NCI-H128 (cell line): Measurements from ENCODE around the gene TAF11.
"Not testable (repeated sequence)": the region's sequence is repeated elsewhere in the genome, so short reads cannot be mapped to it uniquely, and the experiment has no call there.

Experiments used
- DNase-seq: peaks from one replicate; lab custom pipeline; 2025; ENCODE audit not compliant: unreplicated experiment; lab: John Stamatoyannopoulos, UW

The TAF11 gene

DNA sequence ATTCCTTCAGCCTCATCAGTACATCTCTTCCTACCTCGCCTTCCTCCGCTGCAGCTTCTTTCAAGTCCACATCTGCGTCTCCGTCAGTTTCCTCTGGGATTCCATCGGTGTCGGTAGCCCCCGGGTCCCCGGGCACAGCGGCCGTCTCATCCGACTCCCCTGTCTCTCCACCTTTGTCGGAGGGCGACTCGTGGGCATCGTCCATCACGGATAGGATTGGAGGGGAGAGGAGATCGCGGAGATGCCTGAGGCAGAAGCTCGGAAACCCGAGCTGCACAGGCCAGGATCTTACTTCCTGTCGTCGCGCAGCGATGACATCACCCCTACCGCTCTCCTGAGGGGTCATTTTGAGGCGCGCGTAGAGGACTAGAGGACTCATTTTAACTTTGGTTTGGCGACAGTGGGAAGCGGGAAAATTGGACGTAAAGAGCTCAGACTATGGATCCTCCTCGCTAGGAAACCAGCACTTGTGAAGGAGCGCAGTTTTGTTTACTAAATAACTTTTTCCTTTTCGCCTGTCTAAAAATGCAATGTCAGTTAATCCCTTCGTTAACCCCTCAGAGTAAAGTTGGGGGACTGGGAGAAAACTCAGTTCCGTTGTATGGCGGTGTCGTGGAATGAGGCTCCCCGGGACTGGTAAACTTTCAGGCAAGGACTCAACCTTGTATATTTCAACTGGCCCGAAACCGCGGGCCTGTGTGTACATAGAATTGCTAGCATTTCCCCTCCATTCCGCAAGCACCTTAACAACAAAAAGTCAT, at the start of gene TAF11:
TSS of gene TAF11 (minus strand) at position 290 of the 761 bp plus-strand sequence. CDS start at position 205, 85 bp downstream.
- DNase-seq: peak; percentile 83

GRCh38 chr6:34934516-34934915, 46.7 kb upstream of the TAF11 start:
- no peak for DNase-seq

DNA sequence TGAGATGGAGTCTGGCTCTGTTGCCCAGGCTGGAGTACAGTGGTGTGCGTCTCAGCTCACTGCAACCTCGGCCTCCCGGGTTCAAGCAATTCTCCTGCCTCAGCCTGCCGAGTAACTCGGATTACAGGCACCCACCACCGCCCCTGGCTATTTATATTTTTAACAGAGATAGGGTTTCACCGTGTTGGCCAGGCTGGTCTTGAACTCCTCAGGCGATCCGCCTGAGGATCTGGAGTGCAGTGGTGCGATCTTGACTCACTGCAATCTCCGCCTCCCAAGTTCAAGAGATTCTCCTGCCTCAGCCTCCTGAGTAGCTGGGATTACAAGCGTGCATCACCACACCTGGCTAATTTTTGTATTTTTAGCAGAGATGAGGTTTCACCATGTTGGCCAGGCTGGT, 44.4 kb upstream of the TAF11 start:
- not testable (repeated sequence) for DNase-seq

DNA sequence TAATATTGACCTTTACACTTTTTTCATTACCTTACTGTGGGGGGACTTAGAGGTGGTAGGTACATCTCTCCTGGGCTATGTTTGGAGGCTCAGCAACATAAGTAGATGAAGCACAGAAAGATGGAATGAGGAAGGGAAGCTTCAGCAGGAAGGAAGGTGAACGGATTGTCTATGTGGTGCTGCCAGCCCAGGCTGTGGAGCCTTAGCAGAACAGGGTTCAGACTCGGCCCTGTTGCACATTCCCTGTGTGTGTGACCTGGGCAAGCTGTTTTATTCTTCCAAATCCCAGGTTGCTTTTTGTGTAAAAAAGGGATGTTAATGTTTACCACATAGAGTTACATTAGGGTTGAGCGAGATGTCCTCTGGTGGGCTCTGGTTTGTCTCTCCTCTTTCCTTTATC, 42.4 kb upstream of the TAF11 start:
- DNase-seq: no peak

GRCh38 chr6:34929241-34929978, 41.6 kb upstream of the TAF11 start:
- no peak for DNase-seq

DNA sequence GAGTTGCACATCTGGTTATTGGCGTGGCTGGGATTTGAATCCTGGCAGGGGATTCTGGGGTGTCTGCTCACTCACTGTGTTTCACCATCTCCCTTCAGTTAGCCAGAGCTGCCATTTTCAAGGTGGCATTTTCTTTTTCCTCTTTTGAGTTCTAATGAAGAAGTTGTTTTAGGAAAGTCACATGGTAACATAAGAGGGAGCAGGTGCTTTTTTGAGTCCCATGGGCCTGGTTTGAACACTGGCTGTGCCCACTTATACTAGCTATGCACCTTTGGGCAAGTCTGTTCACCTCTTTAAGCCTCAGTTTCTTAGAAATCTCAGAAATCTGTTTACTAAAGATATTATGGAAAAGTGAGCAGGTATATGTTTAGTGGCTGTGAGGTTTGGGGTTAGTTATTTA, 40.9 kb upstream of the TAF11 start:
- no peak for DNase-seq

- no peak for DNase-seq
Measured at GRCh38 chr6:34928220-34928619, 40.4 kb upstream of the TAF11 start.

DNA sequence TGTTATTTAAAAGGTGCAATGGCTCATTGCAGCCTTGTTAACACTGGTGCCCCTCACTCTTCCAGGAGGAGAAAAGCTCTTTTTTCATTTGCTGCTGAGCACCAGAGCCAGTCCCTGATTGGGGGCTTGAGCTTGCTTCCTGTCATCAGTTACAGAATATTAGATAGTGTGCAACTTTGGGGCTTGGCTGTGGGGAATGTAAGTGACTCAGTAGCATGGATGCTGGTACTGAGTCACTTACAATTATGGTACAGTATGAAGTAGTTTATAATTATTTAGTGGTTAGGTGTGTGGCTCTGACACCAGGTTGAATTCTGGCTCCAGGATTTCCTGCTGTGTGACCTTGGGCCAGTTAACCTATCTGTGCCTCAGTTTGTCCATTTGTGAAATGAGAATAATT, 38.8 kb upstream of the TAF11 start:
- DNase-seq: no peak

DNA sequence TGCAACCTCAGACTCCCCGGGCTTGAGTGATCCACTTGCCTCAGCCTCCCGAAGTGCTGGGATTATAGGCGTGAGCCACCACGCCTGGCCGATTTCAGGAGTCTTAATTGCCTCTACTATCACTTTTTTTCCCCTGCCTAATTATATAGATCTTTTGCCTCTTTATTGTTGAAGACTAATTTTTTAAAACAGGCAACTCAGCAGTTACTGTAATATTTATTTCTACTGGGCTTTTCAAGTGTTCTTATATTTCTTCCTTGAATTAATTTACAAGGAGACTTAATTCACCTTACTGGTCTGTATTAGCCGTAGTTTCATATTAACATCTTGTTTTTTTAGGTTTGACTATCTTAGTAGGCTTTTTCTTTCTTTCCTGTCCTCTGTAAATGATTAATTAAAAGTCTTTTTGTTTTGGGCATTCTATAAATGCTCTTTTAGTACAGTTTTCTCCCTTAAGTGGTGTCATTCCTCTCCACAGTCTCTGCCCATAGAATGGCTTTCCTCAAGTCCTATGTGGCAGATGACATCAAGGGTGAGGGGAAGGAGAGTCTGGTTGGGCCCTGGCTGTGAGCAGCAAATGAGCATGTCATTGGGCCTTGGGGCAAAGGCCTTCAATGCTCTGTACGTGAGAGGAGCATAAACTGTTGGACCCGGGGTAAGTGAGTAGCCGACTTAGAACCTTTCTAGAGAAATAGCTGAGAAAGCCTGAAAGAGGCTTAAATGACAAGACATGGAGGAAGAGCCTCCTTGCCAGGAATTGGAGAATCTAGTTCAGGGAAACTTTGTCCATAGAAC, 37.2 kb upstream of the TAF11 start:
- DNase-seq: no peak

GRCh38 chr6:34922177-34922663, 34.4 kb upstream of the TAF11 start:
- DNase-seq: no peak

DNA sequence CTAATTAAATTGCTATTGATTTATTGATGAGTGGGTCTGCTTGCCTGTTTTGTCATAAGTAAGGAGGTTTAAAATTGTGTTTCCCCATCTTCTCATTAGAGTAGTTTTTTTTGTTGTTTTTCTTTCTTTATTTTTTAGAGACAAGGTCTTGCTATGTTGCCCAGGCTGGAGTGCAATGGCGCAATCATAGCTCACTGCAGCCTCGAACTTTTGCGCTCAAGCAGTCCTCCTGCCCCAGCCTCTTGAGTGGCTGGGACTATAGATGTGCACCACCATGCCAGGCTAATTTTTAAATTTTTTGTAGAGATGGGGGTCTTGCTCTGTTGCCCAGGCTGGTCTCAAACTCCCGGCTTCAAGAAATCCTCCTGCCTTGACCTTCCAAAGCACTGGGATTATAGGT, 32.3 kb upstream of the TAF11 start:
- DNase-seq: no peak

GRCh38 chr6:34919651-34920050, 31.8 kb upstream of the TAF11 start:
- no peak for DNase-seq

DNA sequence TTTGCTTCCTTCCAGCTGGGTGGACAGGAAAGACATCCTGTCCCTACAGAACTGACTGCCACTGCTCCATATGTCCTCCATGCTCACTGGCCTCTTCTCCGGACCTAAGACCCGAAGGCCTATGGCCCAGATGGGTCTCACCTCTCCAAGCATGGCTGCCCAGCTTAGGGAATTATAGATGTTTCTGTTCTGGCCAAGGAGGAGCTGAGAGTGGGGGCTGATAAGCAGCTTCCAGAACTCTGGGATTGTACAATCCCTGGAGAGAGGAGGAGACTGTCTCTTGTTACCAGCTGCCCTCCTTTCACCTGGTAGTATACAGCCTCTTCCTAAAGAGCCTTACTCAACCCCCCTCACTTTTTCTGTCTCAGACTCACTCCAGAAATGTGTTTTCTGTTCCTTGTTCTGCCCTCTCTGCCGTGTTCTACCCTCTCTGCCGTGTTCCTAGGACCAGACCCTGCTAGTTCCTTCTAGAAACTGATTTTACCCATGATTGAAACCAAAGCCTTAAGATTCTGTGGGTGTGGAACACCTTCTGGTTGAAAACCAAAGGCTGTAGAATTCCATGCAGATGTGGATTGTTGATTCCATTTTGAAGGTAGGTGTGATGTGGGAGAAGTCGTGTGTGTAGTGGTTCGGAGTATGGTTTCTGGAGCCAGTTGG, 29.9 kb upstream of the TAF11 start:
- DNase-seq: no peak

- DNase-seq: no peak
Measured at GRCh38 chr6:34916348-34916967, 28.6 kb upstream of the TAF11 start.

GRCh38 chr6:34914358-34914757, 26.5 kb upstream of the TAF11 start:
- DNase-seq: no peak

DNA sequence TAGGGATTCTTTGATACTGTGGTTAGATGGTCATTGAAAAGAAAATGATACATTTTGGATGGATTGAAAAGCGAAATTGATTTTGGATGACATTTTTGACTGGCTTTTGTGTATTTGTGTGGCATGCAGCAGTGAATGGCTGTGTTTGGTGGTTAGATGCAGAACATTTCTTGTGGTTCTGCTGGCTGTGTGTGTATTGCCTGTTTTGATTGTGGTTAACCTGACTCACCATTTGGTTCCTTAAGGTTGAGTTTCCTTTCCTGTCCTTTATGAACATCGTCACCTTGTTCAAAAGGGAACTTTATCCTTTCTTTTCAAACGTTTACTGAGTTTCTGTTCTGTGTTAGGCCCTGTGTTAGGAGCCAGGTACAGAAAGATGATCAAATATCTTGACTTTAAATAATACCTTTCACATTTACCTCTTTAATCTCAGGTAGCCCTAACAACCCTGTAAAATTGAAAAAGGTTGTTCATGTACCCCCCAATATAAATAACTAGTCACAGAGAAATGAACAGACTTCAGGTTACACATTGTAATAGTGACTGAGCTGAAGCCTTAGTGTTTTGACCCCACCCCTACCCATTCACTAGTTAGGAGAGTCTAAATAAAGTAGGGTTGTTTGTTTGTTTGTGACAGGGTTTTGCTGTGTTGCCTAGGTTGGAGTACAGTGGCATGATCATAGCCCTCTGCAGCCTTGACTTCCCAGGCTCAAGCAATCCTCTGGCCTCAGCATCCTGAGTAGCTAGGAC, 25.0 kb upstream of the TAF11 start:
- DNase-seq: no peak

- DNase-seq: no peak
Measured at GRCh38 chr6:34911822-34912221, 24.0 kb upstream of the TAF11 start.

DNA sequence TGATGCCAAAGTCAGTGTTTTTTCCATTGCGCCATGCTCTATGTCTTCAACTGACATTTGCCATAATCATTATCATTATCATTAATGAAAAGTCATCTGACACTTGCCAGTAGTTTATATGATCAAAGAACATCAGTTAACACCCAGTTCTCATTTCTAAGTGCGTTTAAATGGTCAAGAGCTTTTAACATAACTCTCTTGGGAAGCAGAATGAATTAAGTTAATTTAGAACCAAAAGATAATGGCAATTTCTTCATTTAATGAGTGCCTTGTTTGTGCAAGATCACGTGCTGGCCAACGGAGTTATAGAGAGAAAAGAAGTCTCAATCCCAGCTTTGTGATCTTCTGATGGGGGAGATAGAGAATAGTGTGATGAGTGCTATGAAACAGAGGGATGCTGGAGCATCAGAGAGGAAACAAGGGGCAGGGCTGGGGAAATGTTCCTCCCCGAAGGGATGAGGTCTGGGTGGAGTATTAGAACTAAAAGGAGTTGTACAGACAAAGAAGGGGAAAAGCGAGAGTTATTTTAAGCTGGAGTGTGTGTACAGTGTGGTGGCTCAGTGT, 21.6 kb upstream of the TAF11 start:
- DNase-seq: no peak

- DNase-seq: no peak
Measured at GRCh38 chr6:34908194-34908593, 20.4 kb upstream of the TAF11 start.

GRCh38 chr6:34906826-34907225, 19.0 kb upstream of the TAF11 start:
- no peak for DNase-seq
